GM23338 (cell line): ENCODE results near the gene PRKCH. TPM values are rescaled to one million over a fixed set of nuclear protein-coding genes. Genes with fewer than 3 reads are reported as not detected.

Experiments used
- ATAC-seq: fragments of 200-7000 bp; cut with Tn5 transposase; 3 replicates; pipeline ENCODE4 v1.9.1; 2020
- DNase-seq: peaks from one replicate; pipeline ENCODE4 v3.0.0-alpha.2; 2015; ENCODE audit warnings: low spot score
- H2AFZ ChIP-seq: fragments of 200-600 bp; sonication (generic); 2 replicates; pipeline ENCODE4 v1.8.0; 2016; ENCODE audit warnings: antibody characterized with exemption, mild to moderate bottlenecking, moderate library complexity
- H3F3A ChIP-seq: fragments of 200-600 bp; sonication (generic); replicated peaks from 2 replicates; pipeline ENCODE4 v1.8.0; 2017; ENCODE audit warnings: antibody characterized with exemption, mixed run types, low read depth
- H3K27ac ChIP-seq: fragments of 200-600 bp; sonication (generic); 2 replicates; pipeline ENCODE4 v1.6.1; 2016; ENCODE audit warnings: low read depth
- H3K27me3 ChIP-seq: fragments of 200-600 bp; sonication (generic); 2 replicates; pipeline ENCODE4 v1.8.0; 2016; ENCODE audit warnings: mild to moderate bottlenecking, mixed run types, moderate library complexity; ENCODE audit not compliant: insufficient read depth
- H3K36me3 ChIP-seq: fragments of 200-600 bp; sonication (generic); 2 replicates; pipeline ENCODE4 v1.8.0; 2016; ENCODE audit warnings: mild to moderate bottlenecking; ENCODE audit not compliant: insufficient read depth
- H3K4me1 ChIP-seq: fragments of 200-600 bp; sonication (generic); 2 replicates; pipeline ENCODE4 v1.8.0; 2016; ENCODE audit warnings: mild to moderate bottlenecking, moderate library complexity; ENCODE audit not compliant: insufficient read depth
- H3K4me2 ChIP-seq: fragments of 200-600 bp; sonication (generic); 2 replicates; pipeline ENCODE4 v1.7.1; 2017; ENCODE audit warnings: mixed run types
- H3K4me3 ChIP-seq: fragments of 200-600 bp; sonication (generic); 2 replicates; pipeline ENCODE4 v1.6.1; 2016; ENCODE audit warnings: mixed run types
- H3K79me2 ChIP-seq: fragments of 200-600 bp; sonication (generic); replicated peaks from 2 replicates; pipeline ENCODE4 v1.8.0; 2017; ENCODE audit warnings: mild to moderate bottlenecking; ENCODE audit not compliant: insufficient read depth
- H3K9me2 ChIP-seq: fragments of 200-600 bp; sonication (generic); 2 replicates; pipeline ENCODE4 v1.8.0; 2017; ENCODE audit not compliant: insufficient read depth
- H4K20me1 ChIP-seq: fragments of 200-600 bp; sonication (generic); replicated peaks from 2 replicates; pipeline ENCODE4 v1.8.0; 2017; ENCODE audit warnings: mild to moderate bottlenecking; ENCODE audit not compliant: insufficient read depth
- H3K27ac Mint-ChIP-seq: 2 replicates; pipeline ENCODE4 v1.8.0; 2020; ENCODE audit warnings: inconsistent platforms, mild to moderate bottlenecking, moderate library complexity, mixed read lengths
- H3K27me3 Mint-ChIP-seq: 3 replicates; pipeline ENCODE4 v1.8.0; 2022; ENCODE audit warnings: low read depth, mild to moderate bottlenecking, moderate library complexity, mixed read lengths, inconsistent platforms; ENCODE audit not compliant: insufficient read depth, poor library complexity
- H3K36me3 Mint-ChIP-seq: 3 replicates; pipeline ENCODE4 v1.8.0; 2021; ENCODE audit warnings: low read depth, mild to moderate bottlenecking, inconsistent platforms, moderate library complexity, mixed read lengths
- H3K4me1 Mint-ChIP-seq: 3 replicates; pipeline ENCODE4 v1.8.0; 2020; ENCODE audit warnings: mild to moderate bottlenecking, inconsistent platforms, mixed read lengths
- H3K4me3 Mint-ChIP-seq: 3 replicates; pipeline ENCODE4 v1.8.0; 2021; ENCODE audit warnings: moderate library complexity, mild to moderate bottlenecking, inconsistent platforms, mixed read lengths
- H3K9me3 Mint-ChIP-seq: 3 replicates; pipeline ENCODE4 v1.8.0; 2020; ENCODE audit warnings: moderate library complexity, mild to moderate bottlenecking, inconsistent platforms, mixed read lengths
- CREB1 ChIP-seq: fragments of 250-450 bp; sonication (Bioruptor Pico); IDR thresholded peaks from 2 replicates; pipeline ENCODE4 v1.5.0; 2020; ENCODE audit warnings: low read depth, mild to moderate bottlenecking, moderate library complexity
- ETS1 ChIP-seq: IDR thresholded peaks from 2 replicates; pipeline ENCODE4 v1.6.1; 2016; ENCODE audit warnings: antibody characterized with exemption
- EZH2 ChIP-seq: fragments of 200-600 bp; sonication (generic); IDR thresholded peaks from one replicate; pipeline ENCODE4 v1.8.0; 2017; ENCODE audit warnings: antibody characterized with exemption, mild to moderate bottlenecking, low read depth; ENCODE audit not compliant: unreplicated experiment
- EZH2phosphoT487 ChIP-seq: fragments of 200-600 bp; sonication (generic); IDR thresholded peaks from one replicate; pipeline ENCODE4 v1.8.1; 2018; ENCODE audit warnings: antibody characterized with exemption; ENCODE audit not compliant: unreplicated experiment
- JUNB ChIP-seq: IDR thresholded peaks from one replicate; pipeline ENCODE4 v1.6.1; 2016; ENCODE audit warnings: antibody characterized with exemption; ENCODE audit not compliant: unreplicated experiment
- NANOG ChIP-seq: IDR thresholded peaks from 2 replicates; pipeline ENCODE4 v1.6.1; 2016; ENCODE audit warnings: antibody characterized with exemption, borderline replicate concordance
- POLR2AphosphoS5 ChIP-seq: IDR thresholded peaks from 2 replicates; pipeline ENCODE4 v1.6.1; 2016; ENCODE audit warnings: antibody characterized with exemption, low read depth
- REST ChIP-seq: IDR thresholded peaks from one replicate; pipeline ENCODE4 v1.6.1; 2018; ENCODE audit warnings: antibody characterized with exemption; ENCODE audit not compliant: unreplicated experiment
- STAT1 ChIP-seq: IDR thresholded peaks from one replicate; pipeline ENCODE4 v1.6.1; 2016; ENCODE audit warnings: antibody characterized with exemption; ENCODE audit not compliant: unreplicated experiment
- ZNF114 ChIP-seq: fragments of 250-450 bp; sonication (Bioruptor Pico); IDR thresholded peaks from 2 replicates; pipeline ENCODE4 v1.5.0; 2020; ENCODE audit warnings: mild to moderate bottlenecking, moderate library complexity
- polyA plus RNA-seq: library from polyadenylated mRNA; unstranded; fragments of >200 nt; fragmentation: Nextera tagmentation; extraction: Ambion mirVana; gene quantifications from 2 replicates; pipeline ENCODE4 v1.2.1, GENCODE V29; 2016
- total RNA-seq: library from RNA; depleted of rRNA; stranded (reverse); fragments of >200 nt; shearing (Covaris generic); gene quantifications from 2 replicates; pipeline ENCODE4 v1.2.3, GENCODE V29; 2014

Gene PRKCH
- total and polyA plus RNA-seq, 2 experiments from 2014 or later: 5.4 to 10.1 TPM

GRCh38 chr14:61499991-61500390 lies 178.6 kb downstream of the PRKCH start:
- Histone ChIP-seq H3K4me2 (peak overlapping the region; percentile 23; the same call in 1 of the 2 replicates), H3K4me3 (no peak overlapping the region), H3K4me1 (peaks cover 55% of the 10 kb centered on the region), H3K79me2 (no peaks in the 10 kb centered on the region), H3F3A (no peaks in the 10 kb centered on the region), H4K20me1 (no peaks in the 10 kb centered on the region), H3K9me2 (no peaks in the 10 kb centered on the region), H3K27ac (no peak overlapping the region), H3K27me3 (no peaks in the 10 kb centered on the region), H3K36me3 (no peaks in the 10 kb centered on the region), H2AFZ (no peak overlapping the region)
- peaks cover 4% of the 10 kb centered on the region for H3K27me3 Mint-ChIP-seq
- ATAC-seq: no peak
- peaks cover 49% of the 10 kb centered on the region for H3K4me1 Mint-ChIP-seq
- H3K36me3 Mint-ChIP-seq: no peaks in the 10 kb centered on the region; the same call in 2 of the 3 replicates
- no peak for TF ChIP-seq CREB1 (CRISPR knock-in tag)
- no peak for TF ChIP-seq REST
- no peak for TF ChIP-seq ZNF114 (CRISPR knock-in tag)
- no peak for TF ChIP-seq STAT1
- TF ChIP-seq ETS1: no peak
- TF ChIP-seq EZH2: no peak
- TF ChIP-seq POLR2AphosphoS5: no peak
- TF ChIP-seq JUNB: no peak
- no peak for TF ChIP-seq EZH2phosphoT487
- H3K4me3 Mint-ChIP-seq: no peak overlapping the region
- H3K27ac Mint-ChIP-seq: no peak overlapping the region
- H3K9me3 Mint-ChIP-seq: no peaks in the 10 kb centered on the region
- DNase-seq: no peak

- Mint-ChIP-seq H3K27ac (peak overlapping the region; percentile 98), H3K9me3 (no peaks in the 10 kb centered on the region), H3K4me1 (peaks cover 65% of the 10 kb centered on the region), H3K36me3 (no peaks in the 10 kb centered on the region; the same call in 2 of the 3 replicates), H3K4me3 (no peak overlapping the region), H3K27me3 (peaks cover 4% of the 10 kb centered on the region)
- ATAC-seq (peak; percentile 55), DNase-seq (no peak)
- H3K4me1 ChIP-seq: peaks cover 70% of the 10 kb centered on the region
- no peaks in the 10 kb centered on the region for H3F3A ChIP-seq
- H3K27me3 ChIP-seq: no peaks in the 10 kb centered on the region
- TF ChIP-seq NANOG (peak; percentile 59; the same call in 1 of the 2 replicates), EZH2 (no peak), POLR2AphosphoS5 (peak; percentile 51)
- no peak overlapping the region for H3K4me3 ChIP-seq
- no peaks in the 10 kb centered on the region for H4K20me1 ChIP-seq
- no peaks in the 10 kb centered on the region for H3K79me2 ChIP-seq
- no peaks in the 10 kb centered on the region; the same call in 1 of the 2 replicates for H3K9me2 ChIP-seq
- H3K36me3 ChIP-seq: no peaks in the 10 kb centered on the region
- no peak overlapping the region for H2AFZ ChIP-seq
- H3K4me2 ChIP-seq: peak overlapping the region; percentile 59
- peak overlapping the region; percentile 97 for H3K27ac ChIP-seq
These were observed 180.5 kb downstream of the PRKCH start for GRCh38 chr14:61501714-61502458.
